Vagina (tissue), 2 donors: ENCODE measurements around the gene RRH. TPM values are rescaled to one million over a fixed set of nuclear protein-coding genes. Genes with fewer than 3 reads are reported as not detected.
"Not testable (repeated sequence)": the region's sequence is repeated elsewhere in the genome, so short reads cannot be mapped to it uniquely, and the experiment has no call there.

Experiments used
- DNase-seq, 2 donors: peaks; one replicate each; pipeline ENCODE4 v3.0.0-alpha.2; 2017; ENCODE audit errors: extremely low spot score in 2 of 2
- H3K27ac ChIP-seq: fragments of 200-600 bp; sonication (generic); one replicate; pipeline ENCODE4 v1.5.1; 2019
- H3K27me3 ChIP-seq: fragments of 200-600 bp; sonication (generic); one replicate; pipeline ENCODE4 v1.5.1; 2019
- H3K36me3 ChIP-seq, 2 donors: fragments of 200-600 bp; sonication (generic); one replicate each; pipeline ENCODE4 v1.5.1; 2017 to 2019
- H3K4me1 ChIP-seq: fragments of 200-600 bp; sonication (generic); one replicate; pipeline ENCODE4 v1.5.1; 2019
- H3K4me3 ChIP-seq, 2 donors: fragments of 200-600 bp; sonication (generic); 1 replicate in 1 of 2; 2 replicates in 1 of 2; pipeline ENCODE4 v1.5.1; 2016 to 2019
- H3K9me3 ChIP-seq: fragments of 200-600 bp; sonication (generic); one replicate; pipeline ENCODE4 v1.5.1; 2019
- POLR2A ChIP-seq, 2 donors: fragments of 450-650 bp; IDR thresholded peaks; one replicate each; pipeline ENCODE4 v1.6.1; 2017; ENCODE audit warnings: antibody characterized with exemption in 2 of 2, mild to moderate bottlenecking in 2 of 2, moderate library complexity in 2 of 2
- POLR2AphosphoS5 ChIP-seq, 2 donors: sonication (generic); formaldehyde crosslinking; IDR thresholded peaks; one replicate each; pipeline ENCODE4 v1.9.0; 2017; ENCODE audit warnings: antibody characterized with exemption in 2 of 2, mild to moderate bottlenecking in 2 of 2, low read depth in 1 of 2; ENCODE audit not compliant: insufficient read depth in 1 of 2
- intact Hi-C: fragments of 100-400 bp; cut with DNase I; formaldehyde crosslinking; loops from one replicate; pipeline ENCODE4 v1.15.1; 2023
- total RNA-seq: library from RNA; depleted of rRNA; stranded (reverse); fragments of >200 nt; gene quantifications from one replicate; pipeline ENCODE4 v1.2.3, GENCODE V29; 2016
- TF ChIP-seq, protein P1 (sequence below), 3 experiments: fragments of 450-650 bp in 2 of 3; fragments of 200-600 bp in 1 of 3; sonication (generic) in 1 of 3; IDR thresholded peaks; one replicate each; pipeline ENCODE4 v1.5.1; 2017 to 2019; ENCODE audit warnings: antibody characterized with exemption in 3 of 3, mild to moderate bottlenecking in 2 of 3, moderate library complexity in 2 of 3

RRH gene, protein sequence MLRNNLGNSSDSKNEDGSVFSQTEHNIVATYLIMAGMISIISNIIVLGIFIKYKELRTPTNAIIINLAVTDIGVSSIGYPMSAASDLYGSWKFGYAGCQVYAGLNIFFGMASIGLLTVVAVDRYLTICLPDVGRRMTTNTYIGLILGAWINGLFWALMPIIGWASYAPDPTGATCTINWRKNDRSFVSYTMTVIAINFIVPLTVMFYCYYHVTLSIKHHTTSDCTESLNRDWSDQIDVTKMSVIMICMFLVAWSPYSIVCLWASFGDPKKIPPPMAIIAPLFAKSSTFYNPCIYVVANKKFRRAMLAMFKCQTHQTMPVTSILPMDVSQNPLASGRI
- total RNA-seq, result not detected

GRCh38 chr4:109827672-109828071, at the start of gene RRH:
RRH (plus strand) TSS chr4:109827972; CDS start chr4:109828028, 56 bp downstream.
- Histone ChIP-seq H3K27me3 (no peaks in the 10 kb centered on the region), H3K4me1 (no peaks in the 10 kb centered on the region), H3K27ac (no peak within 1 kb of the TSS), H3K36me3 (peaks cover 0 to 10% of the 10 kb centered on the region in 2 donors), H3K9me3 (no peaks in the 10 kb centered on the region), H3K4me3 (no peak within 1 kb of the TSS)
- no peak for DNase-seq
- TF ChIP-seq POLR2AphosphoS5 (IDR thresholded peaks at IDR 0.05; ENCODE audit: insufficient read depth in 1 of 2, low read depth in 1 of 2), result no peak
- TF ChIP-seq, protein P1, sequence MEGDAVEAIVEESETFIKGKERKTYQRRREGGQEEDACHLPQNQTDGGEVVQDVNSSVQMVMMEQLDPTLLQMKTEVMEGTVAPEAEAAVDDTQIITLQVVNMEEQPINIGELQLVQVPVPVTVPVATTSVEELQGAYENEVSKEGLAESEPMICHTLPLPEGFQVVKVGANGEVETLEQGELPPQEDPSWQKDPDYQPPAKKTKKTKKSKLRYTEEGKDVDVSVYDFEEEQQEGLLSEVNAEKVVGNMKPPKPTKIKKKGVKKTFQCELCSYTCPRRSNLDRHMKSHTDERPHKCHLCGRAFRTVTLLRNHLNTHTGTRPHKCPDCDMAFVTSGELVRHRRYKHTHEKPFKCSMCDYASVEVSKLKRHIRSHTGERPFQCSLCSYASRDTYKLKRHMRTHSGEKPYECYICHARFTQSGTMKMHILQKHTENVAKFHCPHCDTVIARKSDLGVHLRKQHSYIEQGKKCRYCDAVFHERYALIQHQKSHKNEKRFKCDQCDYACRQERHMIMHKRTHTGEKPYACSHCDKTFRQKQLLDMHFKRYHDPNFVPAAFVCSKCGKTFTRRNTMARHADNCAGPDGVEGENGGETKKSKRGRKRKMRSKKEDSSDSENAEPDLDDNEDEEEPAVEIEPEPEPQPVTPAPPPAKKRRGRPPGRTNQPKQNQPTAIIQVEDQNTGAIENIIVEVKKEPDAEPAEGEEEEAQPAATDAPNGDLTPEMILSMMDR (IDR thresholded peaks at IDR 0.05), result no peak
- no peak for TF ChIP-seq POLR2A (IDR thresholded peaks at IDR 0.05)
- intact Hi-C loops, result no loop called here

- H3K4me3 ChIP-seq, H3K27ac ChIP-seq, H3K36me3 ChIP-seq, H3K27me3 ChIP-seq, DNase-seq, H3K9me3 ChIP-seq, intact Hi-C loops, H3K4me1 ChIP-seq: not testable (repeated sequence)
Measured at GRCh38 chr4:109782092-109782491, 45.7 kb upstream of the RRH start.

DNA sequence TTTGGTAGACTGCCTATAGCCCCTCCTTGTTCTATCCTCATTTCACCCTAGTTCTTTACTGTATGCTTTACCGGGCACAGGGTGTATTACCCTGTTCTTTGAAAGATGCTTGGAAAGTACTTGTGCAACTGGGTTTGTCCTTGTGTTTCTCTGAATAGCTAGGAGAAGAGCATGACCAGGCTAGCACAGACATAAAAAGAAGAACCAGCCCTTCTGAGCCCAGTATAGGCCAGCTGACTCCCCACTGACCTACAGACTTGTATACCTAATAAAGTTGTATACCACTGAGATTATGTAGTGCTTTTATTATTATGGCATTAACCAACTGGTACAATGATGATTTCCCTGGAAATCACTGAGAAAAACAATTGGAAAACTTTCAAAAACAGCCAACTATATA, 40.9 kb upstream of the RRH start:
- Histone ChIP-seq H3K36me3 (no peaks in the 10 kb centered on the region), H3K9me3 (no peaks in the 10 kb centered on the region), H3K4me1 (no peaks in the 10 kb centered on the region), H3K27ac (no peak overlapping the region), H3K27me3 (no peaks in the 10 kb centered on the region), H3K4me3 (no peak overlapping the region)
- intact Hi-C loops, result no loop called here
- TF ChIP-seq, protein P1 (IDR thresholded peaks at IDR 0.05), result no peak
- TF ChIP-seq POLR2AphosphoS5 (IDR thresholded peaks at IDR 0.05; ENCODE audit: insufficient read depth in 1 of 2, low read depth in 1 of 2), result no peak
- no peak for TF ChIP-seq POLR2A (IDR thresholded peaks at IDR 0.05)
- DNase-seq, result no peak

- DNase-seq, result no peak
- TF ChIP-seq, protein P1 (IDR thresholded peaks at IDR 0.05), result no peak
- H3K27ac ChIP-seq, result no peak overlapping the region
- H3K4me1 ChIP-seq, result no peaks in the 10 kb centered on the region
- no peaks in the 10 kb centered on the region for H3K36me3 ChIP-seq
- no peaks in the 10 kb centered on the region for H3K9me3 ChIP-seq
- intact Hi-C loops, result no loop called here
- H3K4me3 ChIP-seq, result no peak overlapping the region
- no peaks in the 10 kb centered on the region for H3K27me3 ChIP-seq
Measured at GRCh38 chr4:109787807-109788206, 40.0 kb upstream of the RRH start.

- intact Hi-C loops, result no loop called here
- Histone ChIP-seq H3K9me3 (no peaks in the 10 kb centered on the region), H3K27me3 (no peaks in the 10 kb centered on the region), H3K36me3 (no peaks in the 10 kb centered on the region), H3K4me1 (no peaks in the 10 kb centered on the region), H3K27ac (no peak overlapping the region), H3K4me3 (no peak overlapping the region)
- TF ChIP-seq POLR2AphosphoS5 (IDR thresholded peaks at IDR 0.05; ENCODE audit: insufficient read depth in 1 of 2, low read depth in 1 of 2) (no peak), POLR2A (IDR thresholded peaks at IDR 0.05) (no peak)
- TF ChIP-seq, protein P1 (IDR thresholded peaks at IDR 0.05), result no peak
- DNase-seq, result no peak
Measured at GRCh38 chr4:109795059-109795458, 32.7 kb upstream of the RRH start.
